Left lobe of liver (tissue), 2 donors: ENCODE measurements around the gene JAKMIP3. TPM values are rescaled to one million over a fixed set of nuclear protein-coding genes. Genes with fewer than 3 reads are reported as not detected.
A peak's percentile ranks its signal among the peaks of the same experiment; 100 is the strongest.

Source experiments
- ATAC-seq: fragments of 200-7000 bp; cut with Tn5 transposase; one replicate; pipeline ENCODE4 v1.9.1; 2020; ENCODE audit warnings: mild to moderate bottlenecking, moderate library complexity
- DNase-seq: peaks from one replicate; pipeline ENCODE4 v3.0.0-alpha.2; 2020; ENCODE audit warnings: low spot score
- total RNA-seq: library from RNA; stranded (reverse); gene quantifications from one replicate; pipeline ENCODE4 v1.2.1, GENCODE V29; 2021
- donor health status: DM: no; HTN: no; CAD: no; lungs with moderate emphysema.
- donor health status: DM: no; HTN: yes; CAD: no.

JAKMIP3 gene
- total RNA-seq, 1 donor from 2014 or later: 0.28 TPM

GRCh38 chr10:132109341-132110110, 43.8 kb downstream of the JAKMIP3 start:
- DNase-seq (peak; percentile 22), ATAC-seq (no peak)

GRCh38 chr10:132110111-132110521, 44.4 kb downstream of the JAKMIP3 start:
- DNase-seq (peak; percentile 35), ATAC-seq (no peak)

- DNase-seq: no peak
- ATAC-seq: no peak
These were observed 45.0 kb downstream of the JAKMIP3 start for GRCh38 chr10:132110713-132111112.

GRCh38 chr10:132111121-132111731, 45.5 kb downstream of the JAKMIP3 start:
- DNase-seq (peak; percentile 35), ATAC-seq (no peak)

GRCh38 chr10:132111871-132112341, 46.2 kb downstream of the JAKMIP3 start:
- DNase-seq: peak; percentile 31
- ATAC-seq: no peak

- ATAC-seq: no peak
- peak; percentile 26 for DNase-seq
These were observed 46.9 kb downstream of the JAKMIP3 start for GRCh38 chr10:132112611-132113010.

- DNase-seq (peak; percentile 39), ATAC-seq (no peak)
These were observed 47.5 kb downstream of the JAKMIP3 start for GRCh38 chr10:132113206-132113605.

- ATAC-seq: peak; percentile 65
- peak; percentile 41 for DNase-seq
These were observed 48.1 kb downstream of the JAKMIP3 start for GRCh38 chr10:132113766-132114365.

- DNase-seq (no peak), ATAC-seq (no peak)
These were observed 49.3 kb downstream of the JAKMIP3 start for GRCh38 chr10:132114953-132115520.

Other genes with a start within 250 kb of the JAKMIP3 start
- gene PPP2R2D, start 164.9 kb upstream of the JAKMIP3 start, total RNA-seq: 15.4 TPM
- 90.4 TPM for gene BNIP3, start 84.0 kb upstream of the JAKMIP3 start, total RNA-seq
- gene DPYSL4, start 121.0 kb downstream of the JAKMIP3 start, total RNA-seq: 0.08 TPM
- 3.3 TPM for gene STK32C, start 242.0 kb downstream of the JAKMIP3 start, total RNA-seq